Measurements from ENCODE around the gene PERM1. TPM values are rescaled to one million over a fixed set of nuclear protein-coding genes. Genes with fewer than 3 reads are reported as not detected.

Gene PERM1
- total RNA-seq, 1 experiment from 2014 or later: 0.17 TPM

- in situ Hi-C loops (cut with HindIII; ENCODE audit: low sequenced_read_pairs): no loop called here
- DNase-seq (ENCODE audit: low spot score): no peak
Observed at GRCh38 chr1:928825-929661, 52.9 kb downstream of the PERM1 start.

GRCh38 chr1:927748-928147 is 54.1 kb downstream of the PERM1 start:
- in situ Hi-C loops (cut with HindIII; ENCODE audit: low sequenced_read_pairs): no loop called here
- DNase-seq (ENCODE audit: low spot score): no peak

GRCh38 chr1:927234-927633 is 54.7 kb downstream of the PERM1 start:
- no peak for DNase-seq (ENCODE audit: low spot score)
- in situ Hi-C loops (cut with HindIII; ENCODE audit: low sequenced_read_pairs): no loop called here

GRCh38 chr1:925561-926421 is 56.1 kb downstream of the PERM1 start:
- DNase-seq (ENCODE audit: low spot score): no peak
- in situ Hi-C loops (cut with HindIII; ENCODE audit: low sequenced_read_pairs): no loop called here

Other genes with a start within 250 kb of the PERM1 start
- 398 and 434 TPM in 2 replicates for gene SAMD11, start 58.2 kb downstream of the PERM1 start, total RNA-seq (2014; rRNA removed; shearing (Covaris generic))
- 193 and 221 TPM in 2 replicates for gene NOC2L, start 22.8 kb downstream of the PERM1 start, total RNA-seq (2014; rRNA removed; shearing (Covaris generic))
- gene KLHL17, start 21.5 kb downstream of the PERM1 start, total RNA-seq (2014; rRNA removed; shearing (Covaris generic)): 23.3 and 25.4 TPM in 2 replicates
- gene PLEKHN1, start 15.6 kb downstream of the PERM1 start, total RNA-seq (2014; rRNA removed; shearing (Covaris generic)): 4.3 and 5.5 TPM in 2 replicates
- gene HES4, start 18.0 kb upstream of the PERM1 start, total RNA-seq (2014; rRNA removed; shearing (Covaris generic)): 27.5 and 66.5 TPM in 2 replicates
- 213 and 304 TPM in 2 replicates for gene ISG15, start 31.4 kb upstream of the PERM1 start, total RNA-seq (2014; rRNA removed; shearing (Covaris generic))
- gene AGRN, start 38.0 kb upstream of the PERM1 start, total RNA-seq (2014; rRNA removed; shearing (Covaris generic)): 103 and 106 TPM in 2 replicates
- gene RNF223, start 92.2 kb upstream of the PERM1 start, total RNA-seq (2014; rRNA removed; shearing (Covaris generic)): 3.5 and 4.3 TPM in 2 replicates
- gene C1orf159, start 134.0 kb upstream of the PERM1 start, total RNA-seq (2014; rRNA removed; shearing (Covaris generic)): 11.9 and 17.1 TPM in 2 replicates
- not detected in 2 replicates for gene TTLL10, start 191.8 kb upstream of the PERM1 start, total RNA-seq (2014; rRNA removed; shearing (Covaris generic))
- gene TNFRSF18, start 224.5 kb upstream of the PERM1 start, total RNA-seq (2014; rRNA removed; shearing (Covaris generic)): 1.2 TPM in 1 of 2 replicates, not detected in the other
- gene TNFRSF4, start 232.1 kb upstream of the PERM1 start, total RNA-seq (2014; rRNA removed; shearing (Covaris generic)): not detected in 2 replicates
- gene SDF4, start 249.9 kb upstream of the PERM1 start, total RNA-seq (2014; rRNA removed; shearing (Covaris generic)): 92.4 and 99.1 TPM in 2 replicates

All from G401 (cell line).